ENCODE data around the gene KCNK10.

The KCNK10 gene

GRCh38 chr14:88297306-88297705 lies 25.8 kb downstream of the KCNK10 start:
- DNase-seq (ENCODE audit: low read depth): no peak
- TF ChIP-seq MAX (IDR thresholded peaks at IDR 0.05; ENCODE audit: low read depth, low read length) (no peak), MYC (IDR thresholded peaks at IDR 0.05; ENCODE audit: low read depth, low read length) (no peak)
- H3K4me3 ChIP-seq (ENCODE audit: low read depth, low read length): no peak overlapping the region

DNA sequence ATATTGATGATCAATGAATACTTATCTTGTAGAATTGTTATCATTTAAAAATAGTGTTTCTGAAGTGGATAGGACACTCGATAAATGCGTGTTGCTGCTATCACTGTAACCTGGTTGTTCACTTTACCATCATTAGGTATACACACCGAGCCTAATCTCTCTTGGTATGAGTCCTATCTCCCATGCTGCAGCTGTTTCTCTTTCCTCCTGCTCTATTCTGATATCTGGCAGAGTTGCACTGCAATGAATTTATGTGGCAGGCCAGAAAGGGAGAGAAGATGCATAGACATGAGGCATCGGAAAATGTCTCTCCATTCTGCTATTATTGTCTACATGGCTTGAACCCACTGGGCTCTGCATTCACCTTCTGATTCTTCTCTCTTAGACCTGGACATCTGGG lies 26.7 kb downstream of the KCNK10 start:
- TF ChIP-seq POLR2A (IDR thresholded peaks at IDR 0.05; ENCODE audit: extremely low read depth, insufficient read length) (no peak), MAX (IDR thresholded peaks at IDR 0.05; ENCODE audit: low read depth, low read length) (no peak), MYC (IDR thresholded peaks at IDR 0.05; ENCODE audit: low read depth, low read length) (no peak)
- TF ChIP-seq, protein P1, sequence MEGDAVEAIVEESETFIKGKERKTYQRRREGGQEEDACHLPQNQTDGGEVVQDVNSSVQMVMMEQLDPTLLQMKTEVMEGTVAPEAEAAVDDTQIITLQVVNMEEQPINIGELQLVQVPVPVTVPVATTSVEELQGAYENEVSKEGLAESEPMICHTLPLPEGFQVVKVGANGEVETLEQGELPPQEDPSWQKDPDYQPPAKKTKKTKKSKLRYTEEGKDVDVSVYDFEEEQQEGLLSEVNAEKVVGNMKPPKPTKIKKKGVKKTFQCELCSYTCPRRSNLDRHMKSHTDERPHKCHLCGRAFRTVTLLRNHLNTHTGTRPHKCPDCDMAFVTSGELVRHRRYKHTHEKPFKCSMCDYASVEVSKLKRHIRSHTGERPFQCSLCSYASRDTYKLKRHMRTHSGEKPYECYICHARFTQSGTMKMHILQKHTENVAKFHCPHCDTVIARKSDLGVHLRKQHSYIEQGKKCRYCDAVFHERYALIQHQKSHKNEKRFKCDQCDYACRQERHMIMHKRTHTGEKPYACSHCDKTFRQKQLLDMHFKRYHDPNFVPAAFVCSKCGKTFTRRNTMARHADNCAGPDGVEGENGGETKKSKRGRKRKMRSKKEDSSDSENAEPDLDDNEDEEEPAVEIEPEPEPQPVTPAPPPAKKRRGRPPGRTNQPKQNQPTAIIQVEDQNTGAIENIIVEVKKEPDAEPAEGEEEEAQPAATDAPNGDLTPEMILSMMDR (IDR thresholded peaks at IDR 0.05; ENCODE audit: low read depth, low read length): no peak
- DNase-seq (ENCODE audit: low read depth): no peak
- H3K4me3 ChIP-seq (ENCODE audit: low read depth, low read length): no peak overlapping the region

GRCh38 chr14:88289996-88290395 lies 33.1 kb downstream of the KCNK10 start:
- no peak overlapping the region for H3K4me3 ChIP-seq (ENCODE audit: low read depth, low read length)
- TF ChIP-seq MAX (IDR thresholded peaks at IDR 0.05; ENCODE audit: low read depth, low read length) (no peak), POLR2A (IDR thresholded peaks at IDR 0.05; ENCODE audit: extremely low read depth, insufficient read length) (no peak), MYC (IDR thresholded peaks at IDR 0.05; ENCODE audit: low read depth, low read length) (no peak)
- TF ChIP-seq, protein P1 (IDR thresholded peaks at IDR 0.05; ENCODE audit: low read depth, low read length): no peak
- no peak for DNase-seq (ENCODE audit: low read depth)

DNA sequence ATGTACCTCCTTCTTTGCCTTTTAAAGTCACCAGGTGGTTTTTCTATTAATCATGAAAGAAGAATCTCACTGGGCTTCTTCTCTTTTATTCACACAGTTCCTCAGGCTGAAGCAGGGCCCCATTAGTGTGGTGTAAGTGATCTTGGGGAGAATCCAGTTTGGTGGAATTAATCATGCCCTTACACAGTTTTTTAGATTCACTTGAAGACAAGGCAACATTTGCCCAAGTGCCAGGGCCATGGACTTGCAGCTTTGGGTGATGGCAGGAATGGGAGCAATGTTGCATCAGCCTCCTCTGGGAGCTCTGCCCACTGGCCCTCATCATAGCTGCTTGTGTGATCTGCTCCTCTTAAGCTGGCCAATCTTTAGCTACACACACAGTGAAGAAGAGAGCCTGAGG lies 33.8 kb downstream of the KCNK10 start:
- no peak overlapping the region for H3K4me3 ChIP-seq (ENCODE audit: low read depth, low read length)
- no peak for DNase-seq (ENCODE audit: low read depth)
- TF ChIP-seq MAX (IDR thresholded peaks at IDR 0.05; ENCODE audit: low read depth, low read length): no peak
- TF ChIP-seq MYC (IDR thresholded peaks at IDR 0.05; ENCODE audit: low read depth, low read length): no peak
- TF ChIP-seq, protein P1 (IDR thresholded peaks at IDR 0.05; ENCODE audit: low read depth, low read length): no peak
- TF ChIP-seq POLR2A (IDR thresholded peaks at IDR 0.05; ENCODE audit: extremely low read depth, insufficient read length): no peak

DNA sequence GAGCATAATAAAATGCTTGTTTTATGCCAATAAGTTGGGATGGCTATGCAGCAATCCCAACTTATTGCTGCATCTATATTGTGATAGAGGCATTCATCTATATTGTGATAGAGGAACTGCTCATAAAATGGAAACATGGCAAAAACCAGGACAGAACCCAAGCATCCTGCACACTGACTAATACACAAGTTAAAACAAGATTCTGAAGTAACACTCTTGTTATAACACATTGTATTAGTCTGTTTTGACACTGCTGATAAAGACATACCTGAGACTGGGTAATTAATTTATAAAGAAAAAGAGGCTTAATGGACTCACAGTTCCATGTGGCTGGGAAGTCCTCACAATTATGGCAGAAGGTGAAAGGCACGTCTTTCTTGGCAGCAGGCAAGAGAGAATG lies 36.8 kb downstream of the KCNK10 start:
- no peak for DNase-seq (ENCODE audit: low read depth)
- H3K4me3 ChIP-seq (ENCODE audit: low read depth, low read length): no peak overlapping the region
- TF ChIP-seq MAX (IDR thresholded peaks at IDR 0.05; ENCODE audit: low read depth, low read length) (no peak), POLR2A (IDR thresholded peaks at IDR 0.05; ENCODE audit: extremely low read depth, insufficient read length) (no peak), MYC (IDR thresholded peaks at IDR 0.05; ENCODE audit: low read depth, low read length) (no peak)
- TF ChIP-seq, protein P1 (IDR thresholded peaks at IDR 0.05; ENCODE audit: low read depth, low read length): no peak

DNA sequence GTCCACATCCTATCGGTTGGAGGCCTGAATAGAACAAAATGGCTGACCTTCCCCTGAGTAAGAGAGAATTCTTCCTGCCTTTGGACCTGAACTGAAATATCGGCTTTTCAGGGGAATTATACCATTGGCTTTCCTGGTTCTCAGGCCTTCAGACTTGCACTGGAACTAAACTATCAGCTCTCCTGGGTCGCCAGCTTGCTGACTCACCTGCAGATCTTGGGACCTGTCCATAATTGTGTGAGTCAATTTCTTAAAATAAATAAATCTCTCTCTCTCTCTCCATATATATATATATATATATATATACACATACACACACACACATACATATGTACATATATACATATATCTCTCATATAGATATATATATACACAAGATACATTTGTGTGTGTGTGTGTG lies 41.6 kb downstream of the KCNK10 start:
- no peak for DNase-seq (ENCODE audit: low read depth)
- H3K4me3 ChIP-seq (ENCODE audit: low read depth, low read length): no peak overlapping the region
- no peak for TF ChIP-seq POLR2A (IDR thresholded peaks at IDR 0.05; ENCODE audit: extremely low read depth, insufficient read length)
- TF ChIP-seq MAX (IDR thresholded peaks at IDR 0.05; ENCODE audit: low read depth, low read length): no peak
- TF ChIP-seq MYC (IDR thresholded peaks at IDR 0.05; ENCODE audit: low read depth, low read length): no peak
- TF ChIP-seq, protein P1 (IDR thresholded peaks at IDR 0.05; ENCODE audit: low read depth, low read length): no peak
